Upper lobe of right lung (tissue), 1 donor: ENCODE data around the gene GRK4. TPM values are rescaled to one million over a fixed set of nuclear protein-coding genes. Genes with fewer than 3 reads are reported as not detected.

Experiments
- ATAC-seq: fragments of 200-7000 bp; cut with Tn5 transposase; one replicate; pipeline ENCODE4 v1.9.1; 2020; ENCODE audit warnings: mild to moderate bottlenecking, moderate library complexity
- DNase-seq: peaks from one replicate; pipeline ENCODE4 v3.0.0-alpha.2; 2020
- H3K27ac ChIP-seq: fragments of 200-600 bp; one replicate; pipeline ENCODE4 v1.8.0; 2022
- H3K27me3 ChIP-seq: fragments of 200-600 bp; one replicate; pipeline ENCODE4 v1.8.0; 2022; ENCODE audit warnings: mild to moderate bottlenecking
- H3K36me3 ChIP-seq: fragments of 200-600 bp; one replicate; pipeline ENCODE4 v1.8.0; 2022
- H3K4me1 ChIP-seq: fragments of 200-600 bp; one replicate; pipeline ENCODE4 v1.8.0; 2022
- H3K4me3 ChIP-seq: fragments of 200-600 bp; one replicate; pipeline ENCODE4 v1.8.0; 2022; ENCODE audit warnings: mild to moderate bottlenecking
- H3K9me3 ChIP-seq: fragments of 200-600 bp; one replicate; pipeline ENCODE4 v1.8.0; 2022
- CTCF ChIP-seq: fragments of 200-600 bp; IDR thresholded peaks from one replicate; pipeline ENCODE4 v1.8.0; 2022; ENCODE audit warnings: antibody characterized with exemption
- intact Hi-C: fragments of 100-400 bp; cut with DNase I; formaldehyde crosslinking; loops from one replicate; pipeline ENCODE4 v1.11.0; 2022
- total RNA-seq: library from RNA; stranded (reverse); fragmentation: NEBNext Ultra II Directional; extraction: Animal tissue kit (Norgen Biotek cat#: 25700); gene quantifications from one replicate; pipeline ENCODE4 v1.2.1, GENCODE V29; 2021
- donor health status: DM: no; HTN: yes; CAD: no; lungs with severe emphysema.

Gene GRK4
- total RNA-seq, 1 donor from 2014 or later, result 8.0 TPM

GRCh38 chr4:2925931-2926860 is 37.2 kb upstream of the GRK4 start:
- no peak for TF ChIP-seq CTCF
- no peak overlapping the region for H3K27ac ChIP-seq
- peaks cover 33% of the 10 kb centered on the region for H3K4me1 ChIP-seq
- H3K4me3 ChIP-seq, result no peak overlapping the region
- H3K27me3 ChIP-seq, result no peaks in the 10 kb centered on the region
- H3K9me3 ChIP-seq, result no peaks in the 10 kb centered on the region
- no peak for ATAC-seq
- intact Hi-C loops, result loop anchor here (10.0 kb wide), 1 partner anchor 161 kb away; no protein-coding TSS in a partner anchor
- peak; percentile 60 for DNase-seq
- H3K36me3 ChIP-seq, result peaks cover 78% of the 10 kb centered on the region

- no peak for TF ChIP-seq CTCF
- H3K36me3 ChIP-seq, result peaks cover 86% of the 10 kb centered on the region
- H3K9me3 ChIP-seq, result no peaks in the 10 kb centered on the region
- H3K4me1 ChIP-seq, result peaks cover 37% of the 10 kb centered on the region
- DNase-seq, result peak; percentile 46
- H3K27ac ChIP-seq, result no peak overlapping the region
- no peaks in the 10 kb centered on the region for H3K27me3 ChIP-seq
- ATAC-seq, result no peak
- intact Hi-C loops, result loop anchor here (10.0 kb wide), 1 partner anchor 162 kb away; no protein-coding TSS in a partner anchor
- no peak overlapping the region for H3K4me3 ChIP-seq
Observed at GRCh38 chr4:2927016-2927695, 36.2 kb upstream of the GRK4 start.

- Histone ChIP-seq H3K27ac (no peak overlapping the region), H3K4me1 (peaks cover 37% of the 10 kb centered on the region), H3K4me3 (no peak overlapping the region), H3K9me3 (no peaks in the 10 kb centered on the region), H3K27me3 (no peaks in the 10 kb centered on the region), H3K36me3 (peaks cover 82% of the 10 kb centered on the region)
- intact Hi-C loops, result loop anchor here (10.0 kb wide), 1 partner anchor 163 kb away; no protein-coding TSS in a partner anchor
- no peak for TF ChIP-seq CTCF
- ATAC-seq, result no peak
- DNase-seq, result peak; percentile 8
Observed at GRCh38 chr4:2927696-2928075, 35.7 kb upstream of the GRK4 start.

- intact Hi-C loops, result loop anchor here (10.0 kb wide), 1 partner anchor 164 kb away; no protein-coding TSS in a partner anchor
- H3K4me3 ChIP-seq, result no peak overlapping the region
- DNase-seq (peak; percentile 67), ATAC-seq (peak; percentile 4)
- H3K4me1 ChIP-seq, result peaks cover 38% of the 10 kb centered on the region
- no peaks in the 10 kb centered on the region for H3K9me3 ChIP-seq
- TF ChIP-seq CTCF, result no peak
- peaks cover 74% of the 10 kb centered on the region for H3K36me3 ChIP-seq
- no peaks in the 10 kb centered on the region for H3K27me3 ChIP-seq
- H3K27ac ChIP-seq, result peak overlapping the region; percentile 83
Observed at GRCh38 chr4:2928242-2929176, 34.9 kb upstream of the GRK4 start.

- Histone ChIP-seq H3K27me3 (no peaks in the 10 kb centered on the region), H3K36me3 (peaks cover 64% of the 10 kb centered on the region), H3K4me1 (peaks cover 43% of the 10 kb centered on the region), H3K27ac (peak overlapping the region; percentile 83), H3K9me3 (no peaks in the 10 kb centered on the region), H3K4me3 (no peak overlapping the region)
- peak; percentile 63 for DNase-seq
- TF ChIP-seq CTCF, result no peak
- intact Hi-C loops, result loop anchor here (10.0 kb wide), 1 partner anchor 165 kb away; no protein-coding TSS in a partner anchor
- no peak for ATAC-seq
Observed at GRCh38 chr4:2929469-2929868, 33.9 kb upstream of the GRK4 start.
